RWPE1 (cell line): Measurements from ENCODE around the gene F12.

ENCODE experiments used
- CTCF ChIA-PET: fragments of 350-600 bp; sonication (Branson Sonifier 250); formaldehyde crosslinking; extraction: SDS; loops from one replicate; lab custom pipeline; 2021; lab: Yijun Ruan, JAX
- POLR2A ChIA-PET: fragments of 400-600 bp; formaldehyde crosslinking; extraction: SDS; loops from one replicate; lab custom pipeline; 2020; ENCODE audit warnings: antibody characterized with exemption; ENCODE audit not compliant: low non-redundant PET; lab: Yijun Ruan, JAX
- DNase-seq: peaks from one replicate; pipeline ENCODE4 v3.0.0; 2012; ENCODE audit warnings: low spot score
- H3K27ac ChIP-seq: fragments of 450-650 bp; 2 replicates; pipeline ENCODE4 v1.5.1; 2017
- CTCF ChIP-seq: fragments of 450-650 bp; conservative IDR thresholded peaks from 2 replicates; pipeline ENCODE4 v1.5.1; 2017; ENCODE audit warnings: low read depth, mild to moderate bottlenecking

F12 gene

GRCh38 chr5:177452688-177453638, 43.6 kb upstream of the F12 start:
- CTCF ChIA-PET, result interaction anchor here (0.8 to 11.5 kb wide), 8 partner anchors 8 to 341 kb away, joined by 3 to 210 read pairs (median 6); partner anchors contain the start of gene PFN3
- no peak for TF ChIP-seq CTCF
- DNase-seq, result no peak
- POLR2A ChIA-PET, result interaction anchor here (0.8 kb wide), 1 partner anchor 50 kb away, joined by 4 read pairs; no protein-coding TSS in a partner anchor
- H3K27ac ChIP-seq, result peak overlapping the region; percentile 84; the same call in 1 of the 2 replicates

- no peak for TF ChIP-seq CTCF
- ChIA-PET CTCF (interaction anchor here (1.0 to 12.5 kb wide), 4 partner anchors 10 to 271 kb away, joined by 3 to 210 read pairs (median 76); partner anchors contain the start of gene PFN3), POLR2A (interaction anchor here (0.6 to 1.1 kb wide), 2 partner anchors 24 to 46 kb away, joined by 3 to 4 read pairs; partner anchors contain the start of gene GRK6)
- H3K27ac ChIP-seq, result peak overlapping the region; percentile 88; the same call in 1 of the 2 replicates
- no peak for DNase-seq
Observed at GRCh38 chr5:177450667-177451424, 41.5 kb upstream of the F12 start.

GRCh38 chr5:177449140-177450061, 40.0 kb upstream of the F12 start:
- no peak for TF ChIP-seq CTCF
- DNase-seq, result no peak
- ChIA-PET POLR2A (interaction anchor here (1.1 kb wide), 2 partner anchors 19 to 23 kb away, joined by 3 read pairs; partner anchors contain the start of gene GRK6), CTCF (interaction anchor here (0.6 to 12.5 kb wide), 5 partner anchors 23 to 1003 kb away, joined by 3 to 148 read pairs (median 5); partner anchors contain the start of gene GRK6)
- peak overlapping the region; percentile 88 for H3K27ac ChIP-seq

- peak overlapping the region; percentile 88 for H3K27ac ChIP-seq
- ChIA-PET CTCF (interaction anchor here (0.6 to 12.5 kb wide), 7 partner anchors 9 to 627 kb away, joined by 3 to 148 read pairs (median 5); no protein-coding TSS in a partner anchor), POLR2A (interaction anchor here (0.8 to 1.7 kb wide), 4 partner anchors 18 to 46 kb away, joined by 3 to 11 read pairs (median 5); partner anchors contain the start of gene GRK6)
- no peak for DNase-seq
- TF ChIP-seq CTCF, result no peak
Observed at GRCh38 chr5:177448244-177448950, 39.0 kb upstream of the F12 start.

GRCh38 chr5:177447611-177448243, 38.4 kb upstream of the F12 start:
- H3K27ac ChIP-seq, result peak overlapping the region; percentile 88
- peak; percentile 13; the same call in 1 of the 2 replicates for TF ChIP-seq CTCF
- ChIA-PET CTCF (interaction anchor here (0.8 to 12.5 kb wide), 6 partner anchors 9 to 138 kb away, joined by 4 to 148 read pairs (median 7); no protein-coding TSS in a partner anchor), POLR2A (interaction anchor here (0.8 to 1.7 kb wide), 4 partner anchors 18 to 45 kb away, joined by 3 to 11 read pairs (median 5); partner anchors contain the start of gene GRK6)
- peak; percentile 92 for DNase-seq
